ENCODE results near the gene SRP72. TPM values are rescaled to one million over a fixed set of nuclear protein-coding genes. Genes with fewer than 3 reads are reported as not detected.

The SRP72 gene
- total and polyA plus RNA-seq, 2 of the 4 experiments (the other 2 are of a cell fraction), result 73.8 to 123 TPM

- H4K20me1 ChIP-seq (ENCODE audit: insufficient read depth, low read length), result no peaks in the 10 kb centered on the region
- H3K23ac ChIP-seq (ENCODE audit: low read depth, low read length), result no peak overlapping the region
- WGBS, 2 experiments (ENCODE audit: extremely low coverage in 2 of 2, insufficient read length in 1 of 2), result 5% methylated on average over 15 of the region's 33 CpGs; no CpG with 5 or more reads in 1 of the 2 experiments
- no peak overlapping the region for H3K18ac ChIP-seq (ENCODE audit: low read depth, low read length)
- CTCF ChIA-PET, result interaction anchor here (0.6 to 1.3 kb wide), 8 partner anchors 9 to 1174 kb away, joined by 3 read pairs; no protein-coding TSS in a partner anchor
- no peak overlapping the region for H3K4ac ChIP-seq (ENCODE audit: low read depth, low read length)
- H2AFZ ChIP-seq (replicated peaks; ENCODE audit: low read length, poor library complexity), result peak overlapping the region; percentile 79
- no peaks in the 10 kb centered on the region for H3K27me3 ChIP-seq (ENCODE audit: control insufficient read depth, insufficient read depth, low read length)
- H2BK20ac ChIP-seq (ENCODE audit: low read depth, low read length), result no peak overlapping the region
- no peak overlapping the region for H2AK5ac ChIP-seq (ENCODE audit: low read depth, low read length)
- H3K9ac ChIP-seq (ENCODE audit: low read depth, low read length), result no peak overlapping the region
- peak overlapping the region; percentile 91 for H3K4me2 ChIP-seq (ENCODE audit: low read depth, low read length)
- peak overlapping the region; percentile 49 for H3K4me3 ChIP-seq (ENCODE audit: insufficient read depth, low read depth, low read length)
- no peaks in the 10 kb centered on the region for H3K79me1 ChIP-seq (ENCODE audit: low read depth in 1 of 2, low read length in 2 of 2)
- DNase-seq, result peak; percentile 84
- peak; percentile 74 for TF ChIP-seq RAD21 (IDR thresholded peaks at IDR 0.05; ENCODE audit: low read length)
- TF ChIP-seq CTCF (conservative IDR thresholded peaks at IDR 0.05; ENCODE audit: low read depth, low read length), result peak; percentile 98
- peak; percentile 73 for TF ChIP-seq SMC3 (IDR thresholded peaks at IDR 0.05; ENCODE audit: low read depth, low read length)
- no peak for TF ChIP-seq ELK1 (IDR thresholded peaks at IDR 0.05; ENCODE audit: borderline replicate concordance, low read depth, low read length)
- no peak for TF ChIP-seq RCOR1 (IDR thresholded peaks at IDR 0.05; ENCODE audit: insufficient replicate concordance, low read length)
- TF ChIP-seq MAZ (IDR thresholded peaks at IDR 0.05; ENCODE audit: borderline replicate concordance, low read depth, low read length), result peak; percentile 80; the same call in 1 of the 2 replicates
- TF ChIP-seq CHD1 (IDR thresholded peaks at IDR 0.05; ENCODE audit: low read depth, low read length), result no peak
- TF ChIP-seq MXI1 (IDR thresholded peaks at IDR 0.05; ENCODE audit: borderline replicate concordance, low read depth, low read length), result no peak
- H3K36me3 ChIP-seq (ENCODE audit: control insufficient read depth, insufficient read depth, low read length), result no peaks in the 10 kb centered on the region
- dilution Hi-C loops (cut with HindIII; ENCODE audit: low sequenced_read_pairs, unreplicated experiment), result no loop called here
- H2BK120ac ChIP-seq (ENCODE audit: low read depth, low read length), result no peak overlapping the region
- in situ Hi-C loops (cut with MboI; ENCODE audit: low sequenced_read_pairs), result no loop called here
- ATAC-seq (ENCODE audit: low read depth), result peak; percentile 99
- no peak overlapping the region for H3K14ac ChIP-seq (replicated peaks; ENCODE audit: low read depth, low read length)
- H4K91ac ChIP-seq (ENCODE audit: insufficient read depth, low read depth, low read length), result no peak overlapping the region
- intact Hi-C loops (cut with micrococcal nuclease), result loop anchor here (1.0 to 5.0 kb wide), 3 partner anchors 119 to 256 kb away; no protein-coding TSS in a partner anchor
- no peak overlapping the region for H3K27ac ChIP-seq (ENCODE audit: insufficient read depth, low read length)
- H3K9me1 ChIP-seq (ENCODE audit: insufficient read depth, low read length), result no peaks in the 10 kb centered on the region
- BruUV-seq (replicated peaks), result no TSS peak
- no peak overlapping the region for H3K56ac ChIP-seq (ENCODE audit: extremely low read depth, insufficient read depth, low read length)
- no peak overlapping the region for H2BK15ac ChIP-seq (ENCODE audit: low read depth, low read length)
- no peak overlapping the region for H2BK5ac ChIP-seq (ENCODE audit: low read depth, low read length, poor library complexity, severe bottlenecking)
- H3K9me3 ChIP-seq (ENCODE audit: control insufficient read depth, insufficient read depth, low read length), result no peaks in the 10 kb centered on the region
- no peaks in the 10 kb centered on the region for H3K4me1 ChIP-seq (ENCODE audit: control insufficient read depth, insufficient read depth, low read length)
- POLR2A ChIA-PET (ENCODE audit: unreplicated experiment), result no interaction called here
- H4K5ac ChIP-seq (ENCODE audit: low read depth, low read length), result no peak overlapping the region
- no peak overlapping the region for H4K8ac ChIP-seq (ENCODE audit: low read depth in 2 of 2, low read length in 2 of 2)
- no peak overlapping the region for H2AK9ac ChIP-seq (replicated peaks; ENCODE audit: low read depth, low read length, poor library complexity)
These were observed 77.2 kb downstream of the SRP72 start for GRCh38 chr4:56544573-56545131.

Measured in IMR-90 (cell line).